Activated T-helper 1 cell treated with anti-CD3 and anti-CD28 coated beads, Interleukin-2, amount 50 U/mL, for 16 hours (primary cell): ENCODE measurements around the gene MYO7A.

Experiments used
- DNase-seq, 2 donors: peaks; one replicate each; pipeline ENCODE4 v3.0.0-alpha.2; 2020; ENCODE audit warnings: low read depth in 1 of 2, low spot score in 1 of 2

Gene MYO7A

GRCh38 chr11:77182542-77183430, 54.7 kb downstream of the MYO7A start:
- no peak for DNase-seq

- DNase-seq, result no peak
Measured at GRCh38 chr11:77183431-77183984, 55.5 kb downstream of the MYO7A start.

- DNase-seq, result no peak
Measured at GRCh38 chr11:77184136-77184860, 56.3 kb downstream of the MYO7A start.

GRCh38 chr11:77186302-77186701, 58.3 kb downstream of the MYO7A start:
- DNase-seq, result no peak

GRCh38 chr11:77187111-77187750, 59.2 kb downstream of the MYO7A start:
- no peak for DNase-seq

GRCh38 chr11:77187776-77188632, 60.0 kb downstream of the MYO7A start:
- peak; percentile 26 to 35 for DNase-seq

GRCh38 chr11:77188633-77189491, 60.8 kb downstream of the MYO7A start:
- no peak for DNase-seq

- no peak for DNase-seq
Measured at GRCh38 chr11:77189588-77190210, 61.7 kb downstream of the MYO7A start.

GRCh38 chr11:77190331-77191075, 62.5 kb downstream of the MYO7A start:
- DNase-seq, result no peak

- no peak for DNase-seq
Measured at GRCh38 chr11:77191429-77191822, 63.4 kb downstream of the MYO7A start.

- peak in 1 of 2 donors; percentile 9 for DNase-seq
Measured at GRCh38 chr11:77191823-77192495, 63.9 kb downstream of the MYO7A start.

GRCh38 chr11:77193167-77193566, 65.1 kb downstream of the MYO7A start:
- no peak for DNase-seq

- DNase-seq, result no peak
Measured at GRCh38 chr11:77193911-77194830, 66.1 kb downstream of the MYO7A start.

- no peak for DNase-seq
Measured at GRCh38 chr11:77195071-77195755, 67.2 kb downstream of the MYO7A start.

- no peak for DNase-seq
Measured at GRCh38 chr11:77196961-77197360, 68.9 kb downstream of the MYO7A start.

- peak in 1 of 2 donors; percentile 3 for DNase-seq
Measured at GRCh38 chr11:77197626-77198320, 69.7 kb downstream of the MYO7A start.
